ENCODE results near the gene DAAM1.

The DAAM1 gene

GRCh38 chr14:59278111-59278510 lies 89.6 kb downstream of the DAAM1 start:
- TF ChIP-seq, protein P1, sequence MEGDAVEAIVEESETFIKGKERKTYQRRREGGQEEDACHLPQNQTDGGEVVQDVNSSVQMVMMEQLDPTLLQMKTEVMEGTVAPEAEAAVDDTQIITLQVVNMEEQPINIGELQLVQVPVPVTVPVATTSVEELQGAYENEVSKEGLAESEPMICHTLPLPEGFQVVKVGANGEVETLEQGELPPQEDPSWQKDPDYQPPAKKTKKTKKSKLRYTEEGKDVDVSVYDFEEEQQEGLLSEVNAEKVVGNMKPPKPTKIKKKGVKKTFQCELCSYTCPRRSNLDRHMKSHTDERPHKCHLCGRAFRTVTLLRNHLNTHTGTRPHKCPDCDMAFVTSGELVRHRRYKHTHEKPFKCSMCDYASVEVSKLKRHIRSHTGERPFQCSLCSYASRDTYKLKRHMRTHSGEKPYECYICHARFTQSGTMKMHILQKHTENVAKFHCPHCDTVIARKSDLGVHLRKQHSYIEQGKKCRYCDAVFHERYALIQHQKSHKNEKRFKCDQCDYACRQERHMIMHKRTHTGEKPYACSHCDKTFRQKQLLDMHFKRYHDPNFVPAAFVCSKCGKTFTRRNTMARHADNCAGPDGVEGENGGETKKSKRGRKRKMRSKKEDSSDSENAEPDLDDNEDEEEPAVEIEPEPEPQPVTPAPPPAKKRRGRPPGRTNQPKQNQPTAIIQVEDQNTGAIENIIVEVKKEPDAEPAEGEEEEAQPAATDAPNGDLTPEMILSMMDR (IDR thresholded peaks at IDR 0.05; ENCODE audit: insufficient read depth, missing control alignments) = no peak
- DNase-seq (ENCODE audit: insufficient read length, low spot score) = no peak
- FAIRE-seq = no peak

DNA sequence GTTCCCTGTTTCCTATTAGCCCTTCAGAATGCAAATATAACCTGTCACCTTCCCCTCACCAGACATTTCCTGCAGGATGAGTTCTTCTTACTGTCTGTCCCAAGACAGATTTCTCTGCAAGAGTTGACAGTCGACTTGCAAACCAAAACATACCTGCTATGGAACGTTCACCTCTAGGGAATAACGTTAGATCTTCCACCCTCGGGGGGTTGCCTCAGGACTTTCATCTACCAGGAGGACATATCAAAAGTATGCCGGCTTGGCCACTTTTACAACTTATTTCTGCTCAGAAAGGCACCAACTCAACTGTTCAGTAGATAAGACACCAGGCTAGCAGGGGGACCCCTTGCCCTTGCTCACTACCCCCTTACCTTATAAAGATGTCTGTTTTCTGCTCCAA lies 92.5 kb downstream of the DAAM1 start:
- TF ChIP-seq, protein P1 (IDR thresholded peaks at IDR 0.05; ENCODE audit: insufficient read depth, missing control alignments) = no peak
- no peak for FAIRE-seq
- no peak for DNase-seq (ENCODE audit: insufficient read length, low spot score)

GRCh38 chr14:59281609-59282377 lies 93.3 kb downstream of the DAAM1 start:
- TF ChIP-seq, protein P1 (IDR thresholded peaks at IDR 0.05; ENCODE audit: insufficient read depth, missing control alignments) = no peak
- DNase-seq (ENCODE audit: insufficient read length, low spot score) (no peak), FAIRE-seq (peak; percentile 86)

DNA sequence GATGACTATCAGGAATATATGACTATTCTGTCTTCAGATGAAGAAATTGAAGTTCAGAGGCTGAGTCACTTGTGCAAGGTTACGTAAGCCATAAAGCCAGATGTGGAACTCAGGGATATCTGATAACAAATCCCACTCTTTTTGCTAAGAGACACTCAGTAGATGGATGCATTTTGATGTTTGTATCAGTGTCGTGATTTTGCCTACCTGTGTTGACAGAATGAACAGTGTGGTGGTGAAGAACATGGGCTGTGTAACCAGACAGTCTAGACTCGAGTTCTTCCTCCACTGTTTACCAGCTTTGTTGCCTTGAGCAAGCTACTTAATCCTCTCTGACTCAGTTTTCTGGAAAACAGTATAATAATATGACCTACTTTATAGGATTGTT lies 93.9 kb downstream of the DAAM1 start:
- peak; percentile 35 for FAIRE-seq
- DNase-seq (ENCODE audit: insufficient read length, low spot score) = no peak
- TF ChIP-seq, protein P1 (IDR thresholded peaks at IDR 0.05; ENCODE audit: insufficient read depth, missing control alignments) = no peak

DNA sequence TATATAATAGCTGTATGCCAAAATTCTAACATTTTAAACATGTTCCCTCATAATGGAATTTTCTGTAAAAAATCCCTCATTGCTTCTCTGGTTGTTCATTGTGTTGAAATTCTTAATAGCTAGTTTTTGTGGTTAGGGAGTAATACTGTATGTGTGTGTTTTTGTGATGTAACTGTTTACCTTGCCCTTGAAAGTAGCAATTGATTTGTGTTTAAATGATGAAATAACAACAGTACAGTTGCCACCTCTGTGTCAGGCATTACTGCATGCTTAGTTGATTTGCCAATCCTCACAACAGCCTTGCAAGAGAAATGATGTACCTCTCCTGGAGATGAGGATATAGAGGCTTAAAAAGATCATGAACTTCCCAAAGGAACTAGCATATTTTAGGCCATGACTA lies 94.9 kb downstream of the DAAM1 start:
- TF ChIP-seq, protein P1 (IDR thresholded peaks at IDR 0.05; ENCODE audit: insufficient read depth, missing control alignments) = no peak
- no peak for DNase-seq (ENCODE audit: insufficient read length, low spot score)
- no peak for FAIRE-seq

GRCh38 chr14:59284059-59284458 lies 95.6 kb downstream of the DAAM1 start:
- FAIRE-seq = no peak
- DNase-seq (ENCODE audit: insufficient read length, low spot score) = no peak
- TF ChIP-seq, protein P1 (IDR thresholded peaks at IDR 0.05; ENCODE audit: insufficient read depth, missing control alignments) = no peak

- TF ChIP-seq, protein P1 (IDR thresholded peaks at IDR 0.05; ENCODE audit: insufficient read depth, missing control alignments) = no peak
- FAIRE-seq = no peak
- DNase-seq (ENCODE audit: insufficient read length, low spot score) = no peak
Measured at GRCh38 chr14:59292028-59292427, 103.6 kb downstream of the DAAM1 start.

Measured in D721Med (cell line).